DLD1 (cell line): ENCODE data around the gene IFNG-AS1.

ENCODE experiments used
- in situ Hi-C: cut with HindIII; loops from 2 replicates; pipeline ENCODE4 v1.10.0; 2017; ENCODE audit warnings: low sequenced_read_pairs

Gene IFNG-AS1

GRCh38 chr12:67991158-67991557 lies 1.9 kb downstream of the IFNG-AS1 start:
- in situ Hi-C loops = no loop called here

- in situ Hi-C loops = no loop called here
Observed at GRCh38 chr12:67993143-67993542, 3.9 kb downstream of the IFNG-AS1 start.

- in situ Hi-C loops = no loop called here
Observed at GRCh38 chr12:67994046-67994445, 4.8 kb downstream of the IFNG-AS1 start.

- in situ Hi-C loops = no loop called here
Observed at GRCh38 chr12:67996347-67996746, 7.1 kb downstream of the IFNG-AS1 start.

GRCh38 chr12:67998379-67998778 lies 9.1 kb downstream of the IFNG-AS1 start:
- in situ Hi-C loops = no loop called here

- in situ Hi-C loops = no loop called here
Observed at GRCh38 chr12:67999244-67999643, 10.0 kb downstream of the IFNG-AS1 start.

GRCh38 chr12:68001486-68002466 lies 12.5 kb downstream of the IFNG-AS1 start:
- in situ Hi-C loops = no loop called here

GRCh38 chr12:68003777-68004176 lies 14.5 kb downstream of the IFNG-AS1 start:
- in situ Hi-C loops = no loop called here

GRCh38 chr12:68007033-68007432 lies 17.8 kb downstream of the IFNG-AS1 start:
- in situ Hi-C loops = no loop called here

GRCh38 chr12:68007466-68007865 lies 18.2 kb downstream of the IFNG-AS1 start:
- in situ Hi-C loops = no loop called here

- in situ Hi-C loops = no loop called here
Observed at GRCh38 chr12:68011206-68011881, 22.1 kb downstream of the IFNG-AS1 start.

- in situ Hi-C loops = no loop called here
Observed at GRCh38 chr12:68011882-68012207, 22.6 kb downstream of the IFNG-AS1 start.

- in situ Hi-C loops = no loop called here
Observed at GRCh38 chr12:68012712-68013111, 23.5 kb downstream of the IFNG-AS1 start.

- in situ Hi-C loops = no loop called here
Observed at GRCh38 chr12:68013181-68013580, 23.9 kb downstream of the IFNG-AS1 start.

GRCh38 chr12:68016136-68016535 lies 26.9 kb downstream of the IFNG-AS1 start:
- in situ Hi-C loops = no loop called here

GRCh38 chr12:68018315-68018714 lies 29.1 kb downstream of the IFNG-AS1 start:
- in situ Hi-C loops = no loop called here

GRCh38 chr12:68020049-68020448 lies 30.8 kb downstream of the IFNG-AS1 start:
- in situ Hi-C loops = no loop called here

- in situ Hi-C loops = no loop called here
Observed at GRCh38 chr12:68020699-68021098, 31.5 kb downstream of the IFNG-AS1 start.

GRCh38 chr12:68028647-68029046 lies 39.4 kb downstream of the IFNG-AS1 start:
- in situ Hi-C loops = no loop called here

- in situ Hi-C loops = no loop called here
Observed at GRCh38 chr12:68030248-68030647, 41.0 kb downstream of the IFNG-AS1 start.

- in situ Hi-C loops = no loop called here
Observed at GRCh38 chr12:68031174-68031573, 41.9 kb downstream of the IFNG-AS1 start.
